ENCODE measurements around the gene JPT2. TPM values are rescaled to one million over a fixed set of nuclear protein-coding genes. Genes with fewer than 3 reads are reported as not detected.

Gene JPT2
- polyA plus RNA-seq (2013, experiment 1 of 2; ENCODE audit: insufficient read length) = 92.6 TPM
- 38.5 TPM for polyA plus RNA-seq (2013, experiment 2 of 2; ENCODE audit: insufficient read length)

GRCh38 chr16:1677942-1678499 lies at the start of gene JPT2:
Gene JPT2 (plus strand): TSS chr16:1678279. CDS start chr16:1678313, 34 bp downstream.
- DNase-seq = peak; percentile 96

- DNase-seq = no peak
Observed at GRCh38 chr16:1630450-1631213, 47.4 kb upstream of the JPT2 start.

GRCh38 chr16:1631230-1631629 lies 46.8 kb upstream of the JPT2 start:
- DNase-seq = no peak

GRCh38 chr16:1631931-1632637 lies 46.0 kb upstream of the JPT2 start:
- DNase-seq = no peak

GRCh38 chr16:1632638-1632970 lies 45.5 kb upstream of the JPT2 start:
- no peak for DNase-seq

- DNase-seq = no peak
Observed at GRCh38 chr16:1633310-1633709, 44.8 kb upstream of the JPT2 start.

GRCh38 chr16:1634541-1634940 lies 43.5 kb upstream of the JPT2 start:
- DNase-seq = no peak

GRCh38 chr16:1635070-1635469 lies 43.0 kb upstream of the JPT2 start:
- no peak for DNase-seq

GRCh38 chr16:1637526-1637925 lies 40.6 kb upstream of the JPT2 start:
- no peak for DNase-seq

- DNase-seq = no peak
Observed at GRCh38 chr16:1638757-1639156, 39.3 kb upstream of the JPT2 start.

- DNase-seq = no peak
Observed at GRCh38 chr16:1639282-1639681, 38.8 kb upstream of the JPT2 start.

- no peak for DNase-seq
Observed at GRCh38 chr16:1639860-1640259, 38.2 kb upstream of the JPT2 start.

- no peak for DNase-seq
Observed at GRCh38 chr16:1640261-1640941, 37.7 kb upstream of the JPT2 start.

GRCh38 chr16:1641261-1641660 lies 36.8 kb upstream of the JPT2 start:
- no peak for DNase-seq

GRCh38 chr16:1642148-1642547 lies 35.9 kb upstream of the JPT2 start:
- no peak for DNase-seq

GRCh38 chr16:1642753-1643152 lies 35.3 kb upstream of the JPT2 start:
- DNase-seq = no peak

- no peak for DNase-seq
Observed at GRCh38 chr16:1643521-1643920, 34.6 kb upstream of the JPT2 start.

GRCh38 chr16:1645914-1646525 lies 32.1 kb upstream of the JPT2 start:
- DNase-seq = peak; percentile 33

GRCh38 chr16:1647856-1648255 lies 30.2 kb upstream of the JPT2 start:
- no peak for DNase-seq

- no peak for DNase-seq
Observed at GRCh38 chr16:1650131-1650530, 27.9 kb upstream of the JPT2 start.

GRCh38 chr16:1651094-1651973 lies 26.7 kb upstream of the JPT2 start:
- peak; percentile 10 for DNase-seq

- DNase-seq = no peak
Observed at GRCh38 chr16:1651974-1652312, 26.1 kb upstream of the JPT2 start.

All from fibroblast of skin of back (primary cell).